Nephron (organoid): ENCODE data around the gene HADHA.

Experiments
- H3K27ac Mint-ChIP-seq, 3 experiments: 2 replicates each; pipeline ENCODE4 v1.8.0; 2020; ENCODE audit warnings: mixed read lengths in 3 of 3, mild to moderate bottlenecking in 2 of 3, moderate library complexity in 1 of 3
- H3K27me3 Mint-ChIP-seq: 2 replicates; pipeline ENCODE4 v1.8.0; 2021; ENCODE audit warnings: low read depth, mild to moderate bottlenecking, moderate library complexity, mixed read lengths
- H3K36me3 Mint-ChIP-seq: 2 replicates; pipeline ENCODE4 v1.8.0; 2020; ENCODE audit warnings: low read depth, mixed read lengths
- H3K4me1 Mint-ChIP-seq: 2 replicates; pipeline ENCODE4 v1.8.0; 2020; ENCODE audit warnings: mixed read lengths
- H3K4me3 Mint-ChIP-seq, 3 experiments: 2 replicates each; pipeline ENCODE4 v1.8.0; 2020; ENCODE audit warnings: mild to moderate bottlenecking in 3 of 3, mixed read lengths in 3 of 3, moderate library complexity in 2 of 3
- H3K9me3 Mint-ChIP-seq: 2 replicates; pipeline ENCODE4 v1.8.0; 2020; ENCODE audit warnings: mixed read lengths
- CTCF ChIP-seq, 3 experiments: fragments of 200-600 bp; sonication (generic); IDR thresholded peaks; one replicate each; pipeline ENCODE4 v1.5.0; 2021; ENCODE audit warnings: antibody characterized with exemption in 3 of 3; ENCODE audit not compliant: unreplicated experiment in 3 of 3

The HADHA gene

GRCh38 chr2:26189751-26190150, 54.7 kb downstream of the HADHA start:
- TF ChIP-seq CTCF (IDR thresholded peaks at IDR 0.05; ENCODE audit: unreplicated experiment in 3 of 3), result no peak
- H3K4me3 Mint-ChIP-seq, result no peak overlapping the region
- no peak overlapping the region for H3K27ac Mint-ChIP-seq
- no peaks in the 10 kb centered on the region for H3K9me3 Mint-ChIP-seq
- peaks cover 45% of the 10 kb centered on the region for H3K36me3 Mint-ChIP-seq
- no peaks in the 10 kb centered on the region for H3K27me3 Mint-ChIP-seq
- H3K4me1 Mint-ChIP-seq, result peaks cover 8% of the 10 kb centered on the region

- no peak overlapping the region for H3K27ac Mint-ChIP-seq
- peaks cover 2% of the 10 kb centered on the region for H3K4me1 Mint-ChIP-seq
- TF ChIP-seq CTCF (IDR thresholded peaks at IDR 0.05; ENCODE audit: unreplicated experiment in 3 of 3), result no peak
- no peak overlapping the region for H3K4me3 Mint-ChIP-seq
- H3K9me3 Mint-ChIP-seq, result no peaks in the 10 kb centered on the region
- H3K36me3 Mint-ChIP-seq, result peaks cover 39% of the 10 kb centered on the region
- no peaks in the 10 kb centered on the region for H3K27me3 Mint-ChIP-seq
Measured at GRCh38 chr2:26189123-26189522, 55.3 kb downstream of the HADHA start.

- Mint-ChIP-seq H3K4me1 (no peaks in the 10 kb centered on the region), H3K9me3 (no peaks in the 10 kb centered on the region)
Measured at GRCh38 chr2:26187537-26188104, 56.8 kb downstream of the HADHA start.

GRCh38 chr2:26187114-26187513, 57.3 kb downstream of the HADHA start:
- Mint-ChIP-seq H3K9me3 (no peaks in the 10 kb centered on the region), H3K4me1 (no peaks in the 10 kb centered on the region), H3K27ac (no peak overlapping the region), H3K4me3 (peak overlapping the region; percentile 48 to 73 (median 56)), H3K36me3 (peaks cover 24% of the 10 kb centered on the region), H3K27me3 (peaks cover 4% of the 10 kb centered on the region)
- TF ChIP-seq CTCF (IDR thresholded peaks at IDR 0.05; ENCODE audit: unreplicated experiment in 3 of 3), result no peak

More at GRCh38 chr2:26187537-26188104, 56.8 kb downstream of the HADHA start:
- no peak for TF ChIP-seq CTCF (IDR thresholded peaks at IDR 0.05; ENCODE audit: unreplicated experiment in 3 of 3)
- peaks cover 4% of the 10 kb centered on the region for H3K27me3 Mint-ChIP-seq
- H3K4me3 Mint-ChIP-seq, result peak overlapping the region in 1 of 3 experiments; percentile 56
- peaks cover 24% of the 10 kb centered on the region for H3K36me3 Mint-ChIP-seq
- H3K27ac Mint-ChIP-seq, result no peak overlapping the region

GRCh38 chr2:26185954-26186770, 58.3 kb downstream of the HADHA start:
- no peak for TF ChIP-seq CTCF (IDR thresholded peaks at IDR 0.05; ENCODE audit: unreplicated experiment in 3 of 3)
- Mint-ChIP-seq H3K27ac (peak overlapping the region in 1 of 3 experiments; percentile 81), H3K36me3 (peaks cover 16% of the 10 kb centered on the region), H3K27me3 (peaks cover 6% of the 10 kb centered on the region), H3K9me3 (no peaks in the 10 kb centered on the region), H3K4me3 (peak overlapping the region; percentile 80 to 91 (median 89)), H3K4me1 (peaks cover 2% of the 10 kb centered on the region)
